ENCODE measurements around the gene ZFP62. TPM values are rescaled to one million over a fixed set of nuclear protein-coding genes. Genes with fewer than 3 reads are reported as not detected.

The ZFP62 gene
- total RNA-seq, 1 experiment from 2014 or later = 34.4 TPM

DNA sequence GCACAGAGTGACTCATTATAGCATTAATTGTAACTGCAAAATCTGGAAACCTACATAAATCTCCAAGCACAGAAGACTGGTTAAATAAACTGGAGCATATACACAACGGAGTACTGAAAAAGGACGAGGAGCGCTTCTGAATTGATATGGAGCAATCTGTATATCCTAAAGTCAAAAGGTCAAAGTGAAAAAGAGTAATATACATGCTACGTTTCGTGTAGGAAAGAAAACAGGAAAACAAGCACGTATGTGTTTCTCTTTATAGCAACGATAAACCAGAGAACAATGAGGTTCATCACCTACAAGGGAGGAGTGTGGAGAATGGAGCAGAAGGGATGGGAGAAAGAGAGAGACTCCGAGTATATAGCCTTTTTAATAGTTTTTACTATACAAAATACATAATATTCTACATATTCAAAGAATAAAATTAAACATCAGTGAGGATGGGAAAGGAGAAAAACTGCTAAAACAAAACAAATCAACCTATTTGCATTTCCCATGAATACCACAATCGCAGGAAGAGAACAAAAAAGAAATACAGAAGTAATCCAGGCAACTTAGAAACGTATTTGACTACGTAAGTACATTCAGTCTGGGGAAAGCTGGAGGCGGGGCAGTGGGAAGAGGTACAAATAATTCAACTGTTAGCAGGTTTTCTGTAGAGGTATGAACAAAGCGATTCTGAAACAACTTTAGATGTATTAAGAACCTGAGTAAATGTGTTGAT lies 7.8 kb downstream of the ZFP62 start:
- Mint-ChIP-seq H3K4me3 (ENCODE audit: unreplicated experiment) (no peak overlapping the region), H3K27ac (ENCODE audit: unreplicated experiment) (no peak overlapping the region), H3K9me3 (ENCODE audit: unreplicated experiment) (peaks cover 17% of the 10 kb centered on the region), H3K27me3 (ENCODE audit: insufficient read depth, unreplicated experiment) (no peaks in the 10 kb centered on the region), H3K4me1 (ENCODE audit: low read depth, unreplicated experiment) (no peaks in the 10 kb centered on the region), H3K36me3 (ENCODE audit: insufficient read depth, unreplicated experiment) (peaks cover 46% of the 10 kb centered on the region)
- intact Hi-C loops (cut with micrococcal nuclease; ENCODE audit: unreplicated experiment) = no loop called here
- Histone ChIP-seq H3K9me3 (peaks cover 25% of the 10 kb centered on the region), H3K4me1 (no peaks in the 10 kb centered on the region), H3K36me3 (ENCODE audit: control insufficient read depth, insufficient read depth, low read length) (peaks cover 27% of the 10 kb centered on the region), H3K4me3 (ENCODE audit: low read depth, low read length) (no peak overlapping the region), H3K27me3 (replicated peaks; ENCODE audit: control insufficient read depth, insufficient read depth, low read length) (no peaks in the 10 kb centered on the region)
- POLR2A ChIA-PET = no interaction called here
- CTCF ChIA-PET = no interaction called here
- DNase-seq = no peak
- TF ChIP-seq CTCF (IDR thresholded peaks at IDR 0.05; ENCODE audit: insufficient read depth in 1 of 2, low read depth in 1 of 2, low read length in 1 of 2, severe bottlenecking in 1 of 2, unreplicated experiment in 1 of 2) = no peak
- BruUV-seq (replicated peaks) = no TSS peak

DNA sequence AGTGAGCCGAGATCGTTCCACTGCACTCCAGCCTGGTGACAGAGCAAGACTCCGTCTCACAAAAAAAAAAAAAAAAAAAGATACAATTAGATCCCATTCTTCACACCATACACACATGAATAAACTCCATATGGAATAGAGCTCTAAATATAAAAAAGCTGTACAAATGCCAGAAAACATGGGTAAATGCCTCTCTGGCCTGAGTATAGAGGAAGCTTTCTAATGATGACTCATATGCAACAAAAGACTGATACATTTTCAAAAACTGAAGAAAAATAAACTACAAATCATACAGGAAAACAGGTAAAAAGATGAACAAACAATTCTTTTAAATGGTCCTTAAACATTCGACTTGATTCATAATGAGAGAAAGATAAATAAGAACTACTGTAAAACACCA lies 8.6 kb downstream of the ZFP62 start:
- H3K4me3 ChIP-seq (ENCODE audit: low read depth, low read length) = no peak overlapping the region
- H3K27ac Mint-ChIP-seq (ENCODE audit: unreplicated experiment) = no peak overlapping the region
- H3K27me3 ChIP-seq (replicated peaks; ENCODE audit: control insufficient read depth, insufficient read depth, low read length) = no peaks in the 10 kb centered on the region
- no peaks in the 10 kb centered on the region for H3K4me1 ChIP-seq
- DNase-seq = no peak
- H3K36me3 Mint-ChIP-seq (ENCODE audit: insufficient read depth, unreplicated experiment) = peaks cover 52% of the 10 kb centered on the region
- H3K9me3 ChIP-seq = peaks cover 29% of the 10 kb centered on the region
- H3K4me1 Mint-ChIP-seq (ENCODE audit: low read depth, unreplicated experiment) = no peaks in the 10 kb centered on the region
- H3K27me3 Mint-ChIP-seq (ENCODE audit: insufficient read depth, unreplicated experiment) = no peaks in the 10 kb centered on the region
- no peak overlapping the region for H3K4me3 Mint-ChIP-seq (ENCODE audit: unreplicated experiment)
- CTCF ChIA-PET = no interaction called here
- intact Hi-C loops (cut with micrococcal nuclease; ENCODE audit: unreplicated experiment) = no loop called here
- peaks cover 24% of the 10 kb centered on the region for H3K9me3 Mint-ChIP-seq (ENCODE audit: unreplicated experiment)
- POLR2A ChIA-PET = no interaction called here
- peaks cover 27% of the 10 kb centered on the region for H3K36me3 ChIP-seq (ENCODE audit: control insufficient read depth, insufficient read depth, low read length)
- no peak for TF ChIP-seq CTCF (IDR thresholded peaks at IDR 0.05; ENCODE audit: insufficient read depth in 1 of 2, low read depth in 1 of 2, low read length in 1 of 2, severe bottlenecking in 1 of 2, unreplicated experiment in 1 of 2)
- BruUV-seq (replicated peaks) = no TSS peak

- H3K27ac Mint-ChIP-seq (ENCODE audit: unreplicated experiment) = no peak overlapping the region
These were observed 10.5 kb downstream of the ZFP62 start for GRCh38 chr5:180850434-180851078.

More at GRCh38 chr5:180850434-180851078, 10.5 kb downstream of the ZFP62 start:
- no peak overlapping the region for H3K4me3 ChIP-seq (ENCODE audit: low read depth, low read length)
- BruUV-seq (replicated peaks) = no TSS peak
- DNase-seq = no peak
- peaks cover 29% of the 10 kb centered on the region for H3K9me3 ChIP-seq
- H3K36me3 ChIP-seq (ENCODE audit: control insufficient read depth, insufficient read depth, low read length) = peaks cover 26% of the 10 kb centered on the region
- no peaks in the 10 kb centered on the region for H3K27me3 ChIP-seq (replicated peaks; ENCODE audit: control insufficient read depth, insufficient read depth, low read length)
- intact Hi-C loops (cut with micrococcal nuclease; ENCODE audit: unreplicated experiment) = no loop called here
- peaks cover 62% of the 10 kb centered on the region for H3K36me3 Mint-ChIP-seq (ENCODE audit: insufficient read depth, unreplicated experiment)
- TF ChIP-seq CTCF (IDR thresholded peaks at IDR 0.05; ENCODE audit: insufficient read depth in 1 of 2, low read depth in 1 of 2, low read length in 1 of 2, severe bottlenecking in 1 of 2, unreplicated experiment in 1 of 2) = no peak
- no peaks in the 10 kb centered on the region for H3K27me3 Mint-ChIP-seq (ENCODE audit: insufficient read depth, unreplicated experiment)
- POLR2A ChIA-PET = interaction anchor here (0.5 to 0.6 kb wide), 3 partner anchors 8 to 19 kb away, joined by 3 to 5 read pairs (median 4); no protein-coding TSS in a partner anchor
- H3K4me1 ChIP-seq = no peaks in the 10 kb centered on the region
- no peaks in the 10 kb centered on the region for H3K4me1 Mint-ChIP-seq (ENCODE audit: low read depth, unreplicated experiment)
- CTCF ChIA-PET = no interaction called here
- peaks cover 24% of the 10 kb centered on the region for H3K9me3 Mint-ChIP-seq (ENCODE audit: unreplicated experiment)
- H3K4me3 Mint-ChIP-seq (ENCODE audit: unreplicated experiment) = no peak overlapping the region

Measured in Caco-2 (cell line).